Measurements from ENCODE around the gene CASD1. TPM values are rescaled to one million over a fixed set of nuclear protein-coding genes. Genes with fewer than 3 reads are reported as not detected.

CASD1 gene
- total and polyA plus RNA-seq, 10 of the 15 experiments (the other 5 are each of a cell fraction or from before 2014, with no cell fraction given) = 4.0 to 18.6 (median 10.7) TPM

DNA sequence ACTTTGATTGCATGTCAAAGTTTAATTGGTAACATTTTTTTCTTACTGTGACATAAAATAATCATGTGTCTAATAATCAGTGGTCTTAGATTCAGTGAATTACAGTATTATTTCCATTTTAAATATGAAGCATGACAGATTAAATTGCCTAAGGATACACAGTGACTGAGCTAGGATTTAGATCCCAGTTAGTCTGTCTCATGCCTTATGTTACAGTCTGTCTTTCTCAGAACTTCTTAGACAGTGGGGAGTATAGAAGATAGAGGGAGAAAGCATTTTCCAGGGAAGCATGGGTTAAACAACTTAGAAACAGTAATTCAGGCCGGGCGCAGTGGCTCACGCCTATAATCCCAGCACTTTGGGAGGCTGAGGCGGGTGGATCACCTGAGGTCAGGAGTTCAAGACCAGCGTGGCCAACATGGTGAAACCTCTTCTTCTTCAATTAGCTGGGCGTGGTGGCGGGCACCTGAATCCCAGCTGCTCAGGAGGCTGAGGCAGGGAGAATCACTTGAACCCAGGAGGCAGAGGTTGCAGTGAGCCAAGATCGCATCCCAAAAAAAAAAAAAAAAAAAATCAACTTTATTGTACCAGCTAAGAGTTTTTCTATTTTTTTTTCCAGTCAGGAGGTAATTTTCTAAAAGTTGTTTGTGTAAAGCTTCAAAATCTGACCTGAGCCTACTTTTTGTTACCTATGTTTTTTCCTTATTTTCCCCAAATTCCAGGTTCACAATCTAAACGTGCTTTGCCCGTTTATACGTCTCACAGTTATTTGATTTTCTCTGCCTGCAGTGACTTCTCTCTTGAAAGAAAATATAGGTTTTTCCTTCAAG is 3.3 kb downstream of the CASD1 start:
- intact Hi-C loops (cut with micrococcal nuclease; ENCODE audit: unreplicated experiment) = loop anchor here (5.0 kb wide), 2 partner anchors 144 to 989 kb away; partner anchors contain the start of gene SGCE

DNA sequence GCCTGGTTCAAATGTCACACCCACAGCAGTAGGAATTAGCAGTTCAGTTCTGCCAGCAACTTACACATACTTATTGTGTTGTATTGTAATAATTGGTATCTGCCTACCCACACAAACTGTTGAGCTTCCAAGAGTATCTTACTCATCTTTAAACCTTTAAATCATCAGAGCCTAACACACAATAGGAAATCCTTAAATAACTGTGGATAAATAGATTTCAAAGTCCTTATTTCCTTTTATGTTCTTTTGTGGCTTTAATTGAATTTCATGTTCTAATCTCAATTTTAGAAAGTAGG is 3.9 kb downstream of the CASD1 start:
- intact Hi-C loops (cut with micrococcal nuclease; ENCODE audit: unreplicated experiment) (loop anchor here (5.0 kb wide), 2 partner anchors 144 to 989 kb away; partner anchors contain the start of gene SGCE), in situ Hi-C loops (cut with MboI) (no loop called here)
- Histone ChIP-seq H3K36me3 (ENCODE audit: control insufficient read depth in 2 of 2, insufficient read depth in 2 of 2, low read length in 1 of 2) (no peaks in the 10 kb centered on the region), H3K27me3 (replicated peaks in 1 of 2; ENCODE audit: control insufficient read depth in 2 of 2, insufficient read depth in 2 of 2, low read length in 1 of 2) (no peaks in the 10 kb centered on the region), H3K4me2 (ENCODE audit: control insufficient read depth, insufficient read depth) (peak overlapping the region; percentile 41; the same call in 1 of the 2 replicates), H3K9me3 (replicated peaks; ENCODE audit: control insufficient read depth, insufficient read depth, low read length) (no peaks in the 10 kb centered on the region), H3K4me3 (no peak overlapping the region; the same call in 1 of the 2 replicates), H2AFZ (ENCODE audit: control insufficient read depth, low read depth, low read length) (no peak overlapping the region), H3K79me2 (ENCODE audit: control insufficient read depth, insufficient read depth, low read length) (peaks cover 33% of the 10 kb centered on the region), H4K20me1 (ENCODE audit: control insufficient read depth, insufficient read depth) (no peaks in the 10 kb centered on the region), H3K9ac (ENCODE audit: control insufficient read depth, insufficient read depth, low read length) (no peak overlapping the region), H3K27ac (ENCODE audit: control insufficient read depth, insufficient read depth) (no peak overlapping the region), H3K4me1 (ENCODE audit: control insufficient read depth, insufficient read depth, low read length) (peaks cover 8% of the 10 kb centered on the region)
- ChIA-PET POLR2A (interaction anchor here (0.6 kb wide), 1 partner anchor 108 kb away, joined by 3 read pairs; no protein-coding TSS in a partner anchor), CTCF (interaction anchor here (0.8 to 1.8 kb wide), 3 partner anchors 9 to 64 kb away, joined by 3 to 5 read pairs (median 4); no protein-coding TSS in a partner anchor), SMC1A (ENCODE audit: uncharacterized antibody, unreplicated experiment) (interaction anchor here (0.7 to 2.3 kb wide), 8 partner anchors 12 to 943 kb away, joined by 3 to 10 read pairs (median 3); partner anchors contain the start of gene SGCE), RAD21 (ENCODE audit: unreplicated experiment) (interaction anchor here (0.9 to 1.6 kb wide), 2 partner anchors 142 to 992 kb away, joined by 3 to 4 read pairs; partner anchors contain the start of gene SGCE)
- FAIRE-seq (no peak), ATAC-seq (no peak), DNase-seq (ENCODE audit: low read depth, low spot score) (no peak)
- no TSS peak for BruUV-seq (replicated peaks)
- TF ChIP-seq, protein P1, sequence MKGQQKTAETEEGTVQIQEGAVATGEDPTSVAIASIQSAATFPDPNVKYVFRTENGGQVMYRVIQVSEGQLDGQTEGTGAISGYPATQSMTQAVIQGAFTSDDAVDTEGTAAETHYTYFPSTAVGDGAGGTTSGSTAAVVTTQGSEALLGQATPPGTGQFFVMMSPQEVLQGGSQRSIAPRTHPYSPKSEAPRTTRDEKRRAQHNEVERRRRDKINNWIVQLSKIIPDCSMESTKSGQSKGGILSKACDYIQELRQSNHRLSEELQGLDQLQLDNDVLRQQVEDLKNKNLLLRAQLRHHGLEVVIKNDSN (IDR thresholded peaks at IDR 0.05; ENCODE audit: borderline replicate concordance, extremely low read length, insufficient read depth, low read depth, low read length) = no peak
- TF ChIP-seq SPI1 (IDR thresholded peaks at IDR 0.05; ENCODE audit: borderline replicate concordance, insufficient read depth, low read depth, low read length) (no peak), ZNF24 (IDR thresholded peaks at IDR 0.05) (no peak), CREB1 (IDR thresholded peaks at IDR 0.05; ENCODE audit: low read depth) (no peak), HCFC1 (IDR thresholded peaks at IDR 0.05; ENCODE audit: low read length) (no peak), PAX8 (IDR thresholded peaks at IDR 0.05) (no peak), BACH1 (IDR thresholded peaks at IDR 0.05; ENCODE audit: borderline replicate concordance) (no peak), RAD21 (IDR thresholded peaks at IDR 0.05; ENCODE audit: insufficient read depth, low read depth, low read length) (no peak), ZNF217 (IDR thresholded peaks at IDR 0.05) (no peak)
- TF ChIP-seq, protein P2, sequence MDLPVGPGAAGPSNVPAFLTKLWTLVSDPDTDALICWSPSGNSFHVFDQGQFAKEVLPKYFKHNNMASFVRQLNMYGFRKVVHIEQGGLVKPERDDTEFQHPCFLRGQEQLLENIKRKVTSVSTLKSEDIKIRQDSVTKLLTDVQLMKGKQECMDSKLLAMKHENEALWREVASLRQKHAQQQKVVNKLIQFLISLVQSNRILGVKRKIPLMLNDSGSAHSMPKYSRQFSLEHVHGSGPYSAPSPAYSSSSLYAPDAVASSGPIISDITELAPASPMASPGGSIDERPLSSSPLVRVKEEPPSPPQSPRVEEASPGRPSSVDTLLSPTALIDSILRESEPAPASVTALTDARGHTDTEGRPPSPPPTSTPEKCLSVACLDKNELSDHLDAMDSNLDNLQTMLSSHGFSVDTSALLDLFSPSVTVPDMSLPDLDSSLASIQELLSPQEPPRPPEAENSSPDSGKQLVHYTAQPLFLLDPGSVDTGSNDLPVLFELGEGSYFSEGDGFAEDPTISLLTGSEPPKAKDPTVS (IDR thresholded peaks at IDR 0.05; ENCODE audit: low read depth, low read length) = no peak

More for the DNA sequence above, 3.3 kb downstream of the CASD1 start:
- ATAC-seq (no peak), FAIRE-seq (no peak), DNase-seq (ENCODE audit: low read depth, low spot score) (no peak)
- no peaks in the 10 kb centered on the region for H3K36me3 ChIP-seq (ENCODE audit: control insufficient read depth in 2 of 2, insufficient read depth in 2 of 2, low read length in 1 of 2)
- no peak overlapping the region for H2AFZ ChIP-seq (ENCODE audit: control insufficient read depth, low read depth, low read length)
- no peaks in the 10 kb centered on the region for H3K9me3 ChIP-seq (replicated peaks; ENCODE audit: control insufficient read depth, insufficient read depth, low read length)
- in situ Hi-C loops (cut with MboI) = no loop called here
- BruUV-seq (replicated peaks) = no TSS peak
- H3K4me1 ChIP-seq (ENCODE audit: control insufficient read depth, insufficient read depth, low read length) = peaks cover 8% of the 10 kb centered on the region
- WGBS (ENCODE audit: insufficient coverage, insufficient replicate concordance, low lambda C conversion rate, missing lambda C conversion rate) = over 99% methylated on average over 10 of the region's 11 CpGs
- TF ChIP-seq, protein P3, sequence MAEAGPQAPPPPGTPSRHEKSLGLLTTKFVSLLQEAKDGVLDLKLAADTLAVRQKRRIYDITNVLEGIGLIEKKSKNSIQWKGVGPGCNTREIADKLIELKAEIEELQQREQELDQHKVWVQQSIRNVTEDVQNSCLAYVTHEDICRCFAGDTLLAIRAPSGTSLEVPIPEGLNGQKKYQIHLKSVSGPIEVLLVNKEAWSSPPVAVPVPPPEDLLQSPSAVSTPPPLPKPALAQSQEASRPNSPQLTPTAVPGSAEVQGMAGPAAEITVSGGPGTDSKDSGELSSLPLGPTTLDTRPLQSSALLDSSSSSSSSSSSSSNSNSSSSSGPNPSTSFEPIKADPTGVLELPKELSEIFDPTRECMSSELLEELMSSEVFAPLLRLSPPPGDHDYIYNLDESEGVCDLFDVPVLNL (IDR thresholded peaks at IDR 0.05; ENCODE audit: low read depth, low read length) = no peak
- RAD21 ChIA-PET (ENCODE audit: unreplicated experiment) = interaction anchor here (0.9 to 1.6 kb wide), 3 partner anchors 142 to 992 kb away, joined by 3 to 4 read pairs (median 3); partner anchors contain the start of gene SGCE
- POLR2A ChIA-PET = interaction anchor here (0.6 kb wide), 1 partner anchor 109 kb away, joined by 3 read pairs; no protein-coding TSS in a partner anchor
- H3K4me3 ChIP-seq = no peak overlapping the region; the same call in 1 of the 2 replicates
- no peak overlapping the region for H3K27ac ChIP-seq (ENCODE audit: control insufficient read depth, insufficient read depth)
- H4K20me1 ChIP-seq (ENCODE audit: control insufficient read depth, insufficient read depth) = no peaks in the 10 kb centered on the region
- H3K79me2 ChIP-seq (ENCODE audit: control insufficient read depth, insufficient read depth, low read length) = peaks cover 33% of the 10 kb centered on the region
- no peaks in the 10 kb centered on the region for H3K27me3 ChIP-seq (replicated peaks in 1 of 2; ENCODE audit: control insufficient read depth in 2 of 2, insufficient read depth in 2 of 2, low read length in 1 of 2)
- H3K4me2 ChIP-seq (ENCODE audit: control insufficient read depth, insufficient read depth) = peak overlapping the region; percentile 41; the same call in 1 of the 2 replicates
- no peak overlapping the region for H3K9ac ChIP-seq (ENCODE audit: control insufficient read depth, insufficient read depth, low read length)
- CTCF ChIA-PET = interaction anchor here (0.6 to 2.2 kb wide), 5 partner anchors 10 to 1059 kb away, joined by 3 to 5 read pairs (median 4); partner anchors contain the start of gene SGCE
- SMC1A ChIA-PET (ENCODE audit: uncharacterized antibody, unreplicated experiment) = interaction anchor here (0.7 to 2.3 kb wide), 14 partner anchors 12 to 943 kb away, joined by 3 to 10 read pairs (median 3); partner anchors contain the start of gene SGCE

Data from GM12878 (cell line).